ENCODE measurements around the gene SLC23A2.

DNA sequence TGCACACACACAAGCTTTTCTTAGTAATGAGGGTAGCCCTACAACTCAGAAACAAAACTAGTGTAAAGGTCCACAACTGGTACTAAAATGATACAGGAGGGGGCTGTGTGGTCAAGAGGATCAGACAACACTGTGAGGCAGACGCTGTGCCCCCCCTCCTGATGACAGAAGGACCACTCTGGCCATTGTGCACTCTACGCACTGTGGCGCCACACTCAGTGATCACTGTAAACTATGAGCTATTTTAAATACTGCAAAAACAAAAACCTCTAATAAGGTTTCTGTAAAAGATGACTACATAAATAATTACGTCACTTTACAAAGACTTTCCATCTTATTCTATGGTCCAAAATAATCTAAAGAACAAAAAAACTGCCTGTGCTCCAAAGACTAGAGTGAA is 96.1 kb downstream of the SLC23A2 start:
- TF ChIP-seq EZH2 (IDR thresholded peaks at IDR 0.05; ENCODE audit: low read depth), result no peak
- TF ChIP-seq, protein P1, sequence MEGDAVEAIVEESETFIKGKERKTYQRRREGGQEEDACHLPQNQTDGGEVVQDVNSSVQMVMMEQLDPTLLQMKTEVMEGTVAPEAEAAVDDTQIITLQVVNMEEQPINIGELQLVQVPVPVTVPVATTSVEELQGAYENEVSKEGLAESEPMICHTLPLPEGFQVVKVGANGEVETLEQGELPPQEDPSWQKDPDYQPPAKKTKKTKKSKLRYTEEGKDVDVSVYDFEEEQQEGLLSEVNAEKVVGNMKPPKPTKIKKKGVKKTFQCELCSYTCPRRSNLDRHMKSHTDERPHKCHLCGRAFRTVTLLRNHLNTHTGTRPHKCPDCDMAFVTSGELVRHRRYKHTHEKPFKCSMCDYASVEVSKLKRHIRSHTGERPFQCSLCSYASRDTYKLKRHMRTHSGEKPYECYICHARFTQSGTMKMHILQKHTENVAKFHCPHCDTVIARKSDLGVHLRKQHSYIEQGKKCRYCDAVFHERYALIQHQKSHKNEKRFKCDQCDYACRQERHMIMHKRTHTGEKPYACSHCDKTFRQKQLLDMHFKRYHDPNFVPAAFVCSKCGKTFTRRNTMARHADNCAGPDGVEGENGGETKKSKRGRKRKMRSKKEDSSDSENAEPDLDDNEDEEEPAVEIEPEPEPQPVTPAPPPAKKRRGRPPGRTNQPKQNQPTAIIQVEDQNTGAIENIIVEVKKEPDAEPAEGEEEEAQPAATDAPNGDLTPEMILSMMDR (conservative IDR thresholded peaks at IDR 0.05), result no peak

Measured in PC-9 (cell line).